GM18499 (cell line): ENCODE results near the gene CUEDC2.
"Not testable (repeated sequence)": the region's sequence is repeated elsewhere in the genome, so short reads cannot be mapped to it uniquely, and the experiment has no call there.

ENCODE experiments used
- ATAC-seq: cut with Tn5 transposase; IDR thresholded peaks from one replicate; pipeline ENCODE4 v1.9.1; 2021; ENCODE audit warnings: moderate number of reproducible peaks; ENCODE audit not compliant: insufficient read depth, unreplicated experiment

CUEDC2 gene

GRCh38 chr10:102455893-102456471 is 23.6 kb upstream of the CUEDC2 start:
- ATAC-seq: no peak

- not testable (repeated sequence) for ATAC-seq
Observed at GRCh38 chr10:102454662-102455487, 22.5 kb upstream of the CUEDC2 start.

GRCh38 chr10:102453502-102453901 is 21.1 kb upstream of the CUEDC2 start:
- no peak for ATAC-seq

GRCh38 chr10:102452672-102453340 is 20.4 kb upstream of the CUEDC2 start:
- no peak for ATAC-seq

- ATAC-seq: no peak
Observed at GRCh38 chr10:102451105-102451969, 19.0 kb upstream of the CUEDC2 start, which contains the start of gene C10orf95. Gene C10orf95, minus strand, starts transcription at chr10:102451543. Its CDS starts 450 bp downstream, at chr10:102451093.

- ATAC-seq: no peak
Observed at GRCh38 chr10:102450374-102451104, 18.2 kb upstream of the CUEDC2 start.

- no peak for ATAC-seq
Observed at GRCh38 chr10:102450124-102450373, 17.7 kb upstream of the CUEDC2 start.

GRCh38 chr10:102449321-102450123 is 17.1 kb upstream of the CUEDC2 start:
- peak; percentile 35 for ATAC-seq

GRCh38 chr10:102444851-102445250 is 12.5 kb upstream of the CUEDC2 start:
- ATAC-seq: no peak

- ATAC-seq: no peak
Observed at GRCh38 chr10:102438374-102438773, 6.0 kb upstream of the CUEDC2 start.

GRCh38 chr10:102437515-102437914 is 5.1 kb upstream of the CUEDC2 start:
- no peak for ATAC-seq

GRCh38 chr10:102436312-102436711 is 3.9 kb upstream of the CUEDC2 start:
- no peak for ATAC-seq

GRCh38 chr10:102435529-102436233 is 3.3 kb upstream of the CUEDC2 start:
- no peak for ATAC-seq

- no peak for ATAC-seq
Observed at GRCh38 chr10:102435133-102435497, 2.7 kb upstream of the CUEDC2 start.

GRCh38 chr10:102434394-102435132 is 2.2 kb upstream of the CUEDC2 start:
- ATAC-seq: no peak

- no peak for ATAC-seq
Observed at GRCh38 chr10:102433619-102434046, 1.3 kb upstream of the CUEDC2 start.

GRCh38 chr10:102431452-102432124 is 786 bp downstream of the CUEDC2 start:
- ATAC-seq: no peak
